GM21447 (cell line): ENCODE results near the gene TFAP2B.

Experiments
- ATAC-seq: cut with Tn5 transposase; IDR thresholded peaks from one replicate; pipeline ENCODE4 v1.9.1; 2021; ENCODE audit not compliant: unreplicated experiment

Gene TFAP2B

DNA sequence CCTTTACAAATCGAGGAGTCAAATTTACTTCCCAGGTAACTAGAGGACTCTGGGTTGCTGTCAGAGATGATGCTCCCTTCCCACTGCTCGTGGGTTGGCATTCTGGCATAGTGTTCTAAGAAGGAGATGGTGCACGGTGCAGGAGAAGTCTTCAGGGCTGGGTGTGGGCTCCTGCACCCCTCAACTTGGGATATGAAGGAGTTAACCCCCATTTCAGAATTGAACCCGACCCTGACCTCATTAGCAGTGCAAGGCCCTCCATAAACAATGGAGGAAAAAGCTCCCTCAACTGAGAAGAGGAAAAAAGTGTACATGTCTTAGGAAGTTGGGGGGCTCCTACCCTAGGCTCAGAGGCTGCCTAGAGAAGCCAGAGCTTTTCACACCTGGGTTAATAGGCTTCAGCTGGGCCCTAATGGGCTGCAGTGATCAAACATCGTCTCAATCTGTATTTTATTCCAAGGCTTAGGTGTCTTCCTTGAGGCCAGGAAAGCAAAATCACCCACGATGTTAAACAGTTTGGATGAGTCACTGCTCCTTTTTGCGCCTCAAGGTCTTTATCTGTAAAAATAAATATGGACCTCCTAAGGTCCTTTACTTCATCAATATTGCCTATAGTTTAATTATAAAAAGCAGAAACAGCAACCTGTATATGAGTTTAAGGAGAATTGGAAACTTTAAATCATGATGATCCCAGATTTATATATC is 29.4 kb downstream of the TFAP2B start:
- no peak for ATAC-seq

DNA sequence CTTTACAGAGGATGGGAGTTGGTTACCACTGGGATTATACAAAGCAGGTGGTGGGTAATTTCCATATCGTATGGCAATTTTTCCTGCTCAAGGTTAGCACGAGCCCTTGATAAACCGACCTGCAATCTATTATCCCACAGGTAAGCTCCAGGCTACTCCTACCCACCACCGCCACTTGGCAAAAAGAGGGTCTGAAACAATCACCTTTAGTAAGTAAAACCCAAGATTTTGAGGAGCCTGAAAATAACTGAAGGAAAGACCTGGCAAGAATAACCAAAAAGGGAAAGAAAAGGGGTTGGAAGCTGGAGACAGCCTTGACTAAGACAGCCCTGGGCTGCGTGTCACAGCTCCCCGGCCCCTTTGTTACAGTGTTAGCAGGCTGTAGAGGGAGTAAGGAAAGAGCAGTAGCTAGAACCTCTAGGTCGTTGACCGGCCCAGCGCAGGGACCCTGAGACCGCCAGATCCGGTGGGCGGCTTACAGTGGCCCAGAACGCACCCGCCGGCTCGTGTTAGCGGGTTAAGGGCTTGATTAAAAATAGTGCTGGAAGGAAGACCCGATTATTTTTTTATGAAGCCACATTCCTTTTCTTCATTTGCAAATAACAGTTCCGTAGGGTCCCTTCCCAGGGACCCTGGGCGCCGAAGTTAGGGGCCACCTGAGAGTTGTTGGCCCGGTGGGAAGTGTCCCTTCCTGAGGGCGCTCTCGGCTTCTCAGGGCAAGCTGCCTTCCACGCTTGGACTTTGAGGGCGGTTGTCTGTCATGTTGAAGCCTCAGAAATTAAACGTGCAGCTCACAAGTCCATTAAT is 30.5 kb downstream of the TFAP2B start:
- no peak for ATAC-seq

GRCh38 chr6:50849796-50850180 is 31.1 kb downstream of the TFAP2B start:
- no peak for ATAC-seq

- ATAC-seq, result no peak
Observed at GRCh38 chr6:50850223-50851048, 31.8 kb downstream of the TFAP2B start.

DNA sequence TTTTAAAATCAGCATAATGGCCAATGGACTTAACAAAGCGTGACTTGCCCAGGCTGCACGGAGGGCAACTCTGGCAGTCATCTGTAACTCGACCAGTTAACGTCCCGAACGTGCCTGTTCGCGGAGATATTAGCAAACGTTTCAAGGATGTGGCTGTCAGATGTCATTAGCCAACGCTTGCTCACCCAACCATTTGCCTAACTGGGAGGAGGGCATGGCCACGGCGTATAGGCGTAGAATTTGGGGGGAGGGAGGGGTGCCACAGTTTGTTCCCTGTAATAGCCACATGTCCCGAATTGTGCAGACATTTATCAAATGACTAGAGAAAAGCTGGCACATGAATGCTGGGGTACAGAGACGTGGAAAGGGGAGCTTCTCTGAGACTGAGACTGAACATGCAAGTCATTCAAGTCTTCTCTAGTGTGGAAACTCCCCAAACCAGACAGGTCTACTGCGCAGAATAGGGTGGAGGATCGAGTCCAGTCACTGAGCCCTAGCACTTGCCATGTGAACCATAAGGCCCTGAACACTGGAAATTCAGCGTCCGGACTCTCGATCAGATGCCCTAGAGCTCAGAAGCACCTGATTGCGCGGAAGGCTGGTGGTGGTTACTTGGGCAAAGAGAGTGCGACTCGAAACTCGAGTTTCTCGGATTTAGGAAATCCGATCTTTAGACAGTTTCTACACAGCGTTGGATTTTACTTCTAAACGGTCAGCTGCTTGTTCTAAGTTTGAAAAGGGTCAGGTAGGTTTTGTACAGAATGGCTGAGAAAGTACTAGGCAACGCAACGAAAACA is 32.6 kb downstream of the TFAP2B start:
- no peak for ATAC-seq

DNA sequence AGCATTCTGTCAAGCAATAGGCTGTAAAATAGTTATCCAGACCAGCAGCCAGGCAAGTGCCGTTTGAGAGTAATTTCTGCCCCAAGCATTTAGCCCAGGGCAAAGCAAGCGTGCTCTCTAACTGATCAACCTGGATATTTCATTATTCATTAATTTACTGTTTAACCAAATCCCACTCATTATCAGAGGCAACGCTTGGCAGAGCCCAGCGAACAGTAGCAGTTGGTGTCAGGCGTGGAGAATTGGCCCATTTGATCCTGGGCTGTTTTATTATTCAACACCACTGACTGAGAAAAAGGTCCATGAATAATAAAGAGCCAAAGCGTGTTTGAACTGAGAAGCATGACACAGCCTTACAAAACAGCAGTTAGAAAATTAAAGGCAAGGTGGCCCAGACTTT is 35.3 kb downstream of the TFAP2B start:
- no peak for ATAC-seq

DNA sequence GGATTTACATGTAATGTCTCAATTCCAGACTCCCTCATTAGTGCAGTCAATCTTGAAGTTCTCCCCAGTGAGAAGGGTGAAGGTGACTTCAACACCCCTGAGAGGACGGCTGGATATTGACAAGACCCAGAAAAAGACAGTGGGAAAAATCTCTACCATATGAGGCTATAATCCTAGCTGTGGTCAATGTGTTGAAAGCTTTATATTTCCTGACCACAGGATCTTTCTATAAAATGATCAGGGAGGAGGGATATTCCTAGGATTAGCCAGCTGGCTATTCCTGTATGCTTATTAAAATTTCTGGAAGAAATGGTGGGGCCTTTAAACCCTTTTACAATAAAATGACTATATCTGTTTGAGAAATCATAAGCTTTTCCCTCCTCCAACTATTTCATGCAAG is 43.0 kb downstream of the TFAP2B start:
- ATAC-seq, result no peak

DNA sequence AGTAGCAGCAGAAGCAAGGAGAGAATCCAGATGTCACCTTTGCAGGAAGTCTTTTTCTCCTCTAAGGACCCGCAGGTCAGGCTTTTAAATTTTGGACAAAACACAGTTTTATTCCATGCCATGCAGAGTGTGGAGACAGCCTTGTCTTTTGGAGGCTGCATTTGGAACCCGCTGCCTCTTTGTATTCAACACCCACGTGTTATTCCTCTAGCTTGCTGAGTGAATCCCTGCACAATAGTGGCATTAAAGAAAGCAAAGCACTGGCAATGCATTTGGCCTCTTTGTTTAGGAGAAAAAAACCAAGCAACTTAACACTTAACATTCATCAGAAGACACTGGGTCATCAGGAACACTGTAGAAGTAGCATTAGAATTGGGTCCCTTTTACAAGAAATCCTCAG is 43.5 kb downstream of the TFAP2B start:
- ATAC-seq, result no peak

GRCh38 chr6:50864601-50865000 is 45.9 kb downstream of the TFAP2B start:
- no peak for ATAC-seq

DNA sequence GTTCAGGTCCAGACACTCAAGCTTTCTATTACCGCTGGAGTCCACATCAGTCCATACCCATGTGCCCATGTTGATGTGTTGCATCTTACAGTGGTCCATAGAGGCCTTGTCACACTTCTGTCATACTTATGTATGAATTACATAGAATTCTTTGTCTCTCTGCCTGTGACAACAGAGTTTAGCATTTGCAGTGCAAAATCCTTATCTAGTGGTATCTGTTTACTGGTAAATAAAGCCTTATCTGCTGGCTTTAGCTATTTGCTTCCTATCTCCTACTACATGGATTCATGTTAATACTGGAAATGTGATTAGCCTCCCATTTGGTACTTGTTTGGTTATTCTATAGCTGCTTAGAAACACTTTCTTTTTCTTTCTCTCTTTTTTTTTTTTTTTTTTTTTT is 49.8 kb downstream of the TFAP2B start:
- no peak for ATAC-seq

- ATAC-seq, result no peak
Observed at GRCh38 chr6:50873167-50873566, 54.5 kb downstream of the TFAP2B start.

DNA sequence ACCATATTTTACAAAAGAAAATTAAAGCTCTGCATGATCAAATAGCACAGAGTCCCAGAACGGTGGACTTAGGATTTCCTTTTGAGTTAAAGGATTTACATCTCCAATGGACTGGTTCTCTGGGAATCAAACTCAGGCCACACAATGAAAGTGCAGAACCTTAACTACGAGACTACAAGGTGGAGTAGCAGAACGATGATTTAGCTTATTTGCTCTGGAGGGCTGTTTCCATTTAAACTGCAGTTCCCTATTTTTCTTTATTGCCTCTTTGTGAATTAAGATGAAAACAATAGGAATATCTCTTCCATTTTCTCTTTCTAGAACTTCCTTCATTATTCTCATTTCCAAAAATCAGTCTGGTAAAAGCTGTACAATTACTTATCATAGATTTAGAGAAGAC is 65.7 kb downstream of the TFAP2B start:
- ATAC-seq, result no peak

- ATAC-seq, result no peak
Observed at GRCh38 chr6:50887112-50887511, 68.4 kb downstream of the TFAP2B start.

GRCh38 chr6:50889497-50889896 is 70.8 kb downstream of the TFAP2B start:
- no peak for ATAC-seq

- ATAC-seq, result no peak
Observed at GRCh38 chr6:50889935-50890334, 71.3 kb downstream of the TFAP2B start.

DNA sequence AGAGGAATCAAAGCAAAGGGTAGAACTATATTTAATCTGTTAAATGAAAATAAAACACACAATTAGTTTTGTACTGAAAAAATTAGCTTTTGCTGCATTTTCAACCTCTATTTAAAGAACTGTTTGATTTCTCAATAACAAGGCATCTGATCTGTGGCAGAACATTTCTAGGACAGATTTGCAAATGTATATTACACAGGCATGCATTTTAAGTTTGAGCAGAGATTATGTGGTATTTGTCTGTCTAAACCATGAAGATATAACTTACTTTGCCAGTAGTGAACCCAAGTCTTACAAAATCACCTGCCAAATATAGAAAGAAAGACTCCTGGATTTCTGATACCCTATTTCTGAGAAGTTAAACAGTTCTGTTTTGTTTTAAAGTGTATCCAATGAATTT is 71.9 kb downstream of the TFAP2B start:
- no peak for ATAC-seq

GRCh38 chr6:50891290-50891689 is 72.6 kb downstream of the TFAP2B start:
- no peak for ATAC-seq
